ENCODE results near the gene TRMT61B.

GRCh38 chr2:28868611-28869010 lies 1.5 kb downstream of the TRMT61B start:
- TF ChIP-seq, protein P1, sequence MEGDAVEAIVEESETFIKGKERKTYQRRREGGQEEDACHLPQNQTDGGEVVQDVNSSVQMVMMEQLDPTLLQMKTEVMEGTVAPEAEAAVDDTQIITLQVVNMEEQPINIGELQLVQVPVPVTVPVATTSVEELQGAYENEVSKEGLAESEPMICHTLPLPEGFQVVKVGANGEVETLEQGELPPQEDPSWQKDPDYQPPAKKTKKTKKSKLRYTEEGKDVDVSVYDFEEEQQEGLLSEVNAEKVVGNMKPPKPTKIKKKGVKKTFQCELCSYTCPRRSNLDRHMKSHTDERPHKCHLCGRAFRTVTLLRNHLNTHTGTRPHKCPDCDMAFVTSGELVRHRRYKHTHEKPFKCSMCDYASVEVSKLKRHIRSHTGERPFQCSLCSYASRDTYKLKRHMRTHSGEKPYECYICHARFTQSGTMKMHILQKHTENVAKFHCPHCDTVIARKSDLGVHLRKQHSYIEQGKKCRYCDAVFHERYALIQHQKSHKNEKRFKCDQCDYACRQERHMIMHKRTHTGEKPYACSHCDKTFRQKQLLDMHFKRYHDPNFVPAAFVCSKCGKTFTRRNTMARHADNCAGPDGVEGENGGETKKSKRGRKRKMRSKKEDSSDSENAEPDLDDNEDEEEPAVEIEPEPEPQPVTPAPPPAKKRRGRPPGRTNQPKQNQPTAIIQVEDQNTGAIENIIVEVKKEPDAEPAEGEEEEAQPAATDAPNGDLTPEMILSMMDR (IDR thresholded peaks at IDR 0.05) = no peak
- TF ChIP-seq POLR2A (IDR thresholded peaks at IDR 0.05) (no peak), EP300 (IDR thresholded peaks at IDR 0.05) (no peak)
